ENCODE results near the gene CRKL.
"Not testable (repeated sequence)": the region's sequence is repeated elsewhere in the genome, so short reads cannot be mapped to it uniquely, and the experiment has no call there.

Gene CRKL

GRCh38 chr22:20966883-20967696 is 49.9 kb downstream of the CRKL start, which contains the start of gene AIFM3:
Gene AIFM3 (plus strand): TSS chr22:20967255. CDS start chr22:20967945, 690 bp downstream.
- no peak for DNase-seq (ENCODE audit: low read depth in 3 of 3)

- DNase-seq (ENCODE audit: low read depth in 3 of 3) = no peak
Observed at GRCh38 chr22:20967697-20968211, 50.5 kb downstream of the CRKL start.

- no peak for DNase-seq (ENCODE audit: low read depth in 3 of 3)
Observed at GRCh38 chr22:20968281-20968977, 51.2 kb downstream of the CRKL start.

DNA sequence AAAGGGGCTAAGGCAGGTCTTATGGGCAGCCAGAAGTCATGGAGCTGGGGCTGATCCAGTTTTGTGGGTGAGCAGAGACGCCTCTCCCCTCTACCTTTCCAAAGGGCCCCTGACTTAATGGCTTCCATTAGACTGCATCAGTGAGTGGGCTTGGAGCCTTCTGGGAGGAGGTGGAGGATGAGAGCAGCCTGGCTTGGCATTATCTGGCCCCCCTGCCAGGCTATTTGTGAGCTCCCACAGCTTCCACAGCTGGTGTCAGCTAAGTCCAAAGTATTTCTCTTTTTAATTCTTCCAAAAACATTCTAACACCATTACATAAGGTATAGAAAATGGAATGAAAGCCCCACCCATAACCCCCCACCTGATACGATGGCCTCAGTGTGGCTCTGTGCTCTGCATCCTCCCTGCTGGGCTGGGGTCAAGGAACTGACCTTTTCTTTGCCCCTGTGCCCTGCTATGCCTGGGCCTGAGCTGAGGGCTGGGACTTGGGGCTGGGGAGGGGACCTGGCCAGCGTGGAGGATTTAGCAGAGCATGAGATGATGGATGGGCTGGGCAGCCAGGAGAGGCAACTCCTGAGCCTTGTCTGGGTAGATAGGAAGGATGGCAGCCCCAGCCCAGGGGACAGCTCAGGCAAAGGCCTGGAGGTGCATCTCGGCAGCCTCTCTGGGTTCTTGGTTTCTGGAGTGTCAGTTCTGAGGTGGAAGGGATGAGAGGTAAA is 53.9 kb downstream of the CRKL start:
- DNase-seq (ENCODE audit: low read depth in 3 of 3) = no peak

GRCh38 chr22:20972014-20972694 is 54.9 kb downstream of the CRKL start:
- DNase-seq (ENCODE audit: low read depth in 3 of 3) = not testable (repeated sequence)

GRCh38 chr22:20972933-20973577 is 55.8 kb downstream of the CRKL start:
- DNase-seq (ENCODE audit: low read depth in 3 of 3) = no peak

- DNase-seq (ENCODE audit: low read depth in 3 of 3) = no peak
Observed at GRCh38 chr22:20973634-20974286, 56.6 kb downstream of the CRKL start.

DNA sequence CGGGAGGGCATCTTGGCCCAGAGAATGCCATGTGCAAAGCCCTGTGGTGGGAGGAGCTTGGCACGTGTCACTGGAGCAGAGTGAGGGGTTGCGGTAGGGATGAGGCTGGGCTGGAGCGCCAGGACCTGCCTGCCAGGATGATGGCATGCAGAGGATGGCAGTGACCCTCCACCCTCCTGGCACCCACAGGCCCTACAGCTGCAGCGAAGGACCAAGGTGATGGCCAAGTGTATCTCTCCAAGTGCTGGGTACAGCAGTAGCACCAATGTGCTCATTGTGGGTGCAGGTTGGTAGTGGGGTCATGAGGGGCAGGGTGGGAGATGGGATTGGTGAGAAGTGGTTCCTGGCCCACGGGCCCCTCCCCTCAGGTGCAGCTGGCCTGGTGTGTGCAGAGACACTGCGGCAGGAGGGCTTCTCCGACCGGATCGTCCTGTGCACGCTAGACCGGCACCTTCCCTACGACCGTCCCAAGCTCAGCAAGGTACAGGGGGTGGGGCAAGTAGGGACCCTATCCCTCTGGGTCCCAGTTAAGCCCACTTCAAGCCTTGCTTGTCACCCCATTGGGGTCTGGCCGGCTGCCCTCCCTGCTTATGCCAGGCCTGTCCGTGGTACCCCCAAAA is 57.2 kb downstream of the CRKL start:
- no peak for DNase-seq (ENCODE audit: low read depth in 3 of 3)

DNA sequence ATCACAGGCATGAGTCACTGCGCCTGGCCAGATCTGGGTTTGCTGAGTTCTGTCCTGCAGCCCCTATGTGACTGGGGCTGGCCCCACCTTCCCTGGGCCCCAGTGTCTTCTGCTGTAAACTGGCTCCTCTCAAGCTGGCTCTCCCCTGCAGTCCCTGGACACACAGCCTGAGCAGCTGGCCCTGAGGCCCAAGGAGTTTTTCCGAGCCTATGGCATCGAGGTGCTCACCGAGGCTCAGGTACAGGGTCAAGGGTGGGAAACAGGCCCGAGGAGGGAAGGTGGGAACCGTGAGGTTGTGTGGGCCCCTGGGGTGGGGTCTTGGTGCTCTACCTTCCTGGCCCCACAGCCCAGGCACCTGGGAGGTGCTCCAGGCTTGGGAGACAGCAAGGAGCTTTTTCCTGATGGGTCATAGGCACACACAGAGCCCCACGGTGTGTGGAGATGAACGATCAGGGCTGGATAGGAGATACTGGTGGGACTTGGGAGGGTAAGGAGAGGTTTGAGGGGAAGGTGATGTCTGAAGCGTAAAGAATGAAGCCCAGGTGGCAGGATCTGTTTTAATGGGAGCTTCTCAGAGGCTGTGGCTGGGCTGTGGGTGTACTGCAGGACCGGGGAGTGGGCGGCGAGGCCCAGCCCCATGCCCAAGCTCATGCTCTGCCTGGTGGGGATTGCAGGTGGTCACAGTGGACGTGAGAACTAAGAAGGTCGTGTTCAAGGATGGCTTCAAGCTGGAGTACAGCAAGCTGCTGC is 58.5 kb downstream of the CRKL start:
- DNase-seq (ENCODE audit: low read depth in 3 of 3) = no peak

GRCh38 chr22:20976291-20976877 is 59.2 kb downstream of the CRKL start:
- no peak for DNase-seq (ENCODE audit: low read depth in 3 of 3)

GRCh38 chr22:20977019-20977418 is 59.8 kb downstream of the CRKL start:
- no peak for DNase-seq (ENCODE audit: low read depth in 3 of 3)

- no peak for DNase-seq (ENCODE audit: low read depth in 3 of 3)
Observed at GRCh38 chr22:20977516-20978170, 60.4 kb downstream of the CRKL start.

- no peak for DNase-seq (ENCODE audit: low read depth in 3 of 3)
Observed at GRCh38 chr22:20978419-20978818, 61.2 kb downstream of the CRKL start.

DNA sequence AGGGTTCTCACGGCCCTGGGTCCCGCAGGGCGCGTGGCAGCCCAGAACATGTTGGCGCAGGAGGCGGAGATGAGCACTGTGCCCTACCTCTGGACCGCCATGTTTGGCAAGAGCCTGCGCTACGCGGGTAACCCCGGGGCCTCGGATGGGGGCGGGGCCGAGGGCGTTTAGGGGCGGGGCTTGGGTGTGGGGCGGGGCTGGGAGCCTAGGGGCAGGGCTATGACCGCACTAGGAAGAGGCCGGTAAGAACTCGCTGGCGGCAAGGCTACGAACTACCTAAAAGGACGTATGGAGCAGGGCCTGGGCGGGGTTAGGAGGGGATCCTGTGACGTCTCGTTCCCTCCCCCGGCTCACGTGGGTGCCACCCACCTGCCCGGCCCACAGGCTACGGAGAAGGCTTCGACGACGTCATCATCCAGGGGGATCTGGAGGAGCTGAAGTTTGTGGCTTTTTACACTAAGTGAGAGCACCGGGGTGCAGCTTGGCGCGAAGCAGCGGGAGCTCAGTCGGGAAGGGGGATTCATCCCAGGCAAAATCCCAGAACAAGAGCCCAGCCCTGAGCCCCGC is 62.1 kb downstream of the CRKL start:
- DNase-seq (ENCODE audit: low read depth in 3 of 3) = peak; percentile 27 to 76 (median 45)

DNA sequence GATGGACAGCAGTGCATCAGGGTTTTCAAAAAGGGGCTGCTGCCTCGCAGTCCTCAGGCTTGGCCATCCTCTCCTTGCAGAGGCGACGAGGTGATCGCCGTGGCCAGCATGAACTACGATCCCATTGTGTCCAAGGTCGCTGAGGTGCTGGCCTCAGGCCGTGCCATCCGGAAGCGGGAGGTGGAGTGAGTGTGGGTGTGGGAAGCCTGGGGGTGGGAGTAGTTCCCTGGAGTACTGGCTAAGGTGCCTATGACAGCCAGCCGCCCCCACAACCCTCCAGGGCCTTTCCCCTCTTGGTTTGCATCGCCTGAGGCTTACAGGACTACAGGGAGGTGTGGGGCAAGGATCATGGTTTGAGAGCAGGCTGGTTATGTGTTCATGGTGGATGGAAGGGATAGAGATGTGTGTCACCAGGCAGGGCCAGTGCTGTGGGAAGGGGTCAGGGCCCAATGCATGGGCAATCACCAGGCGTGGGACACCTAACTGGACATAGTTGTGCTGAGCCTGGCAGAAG is 62.8 kb downstream of the CRKL start:
- no peak for DNase-seq (ENCODE audit: low read depth in 3 of 3)

DNA sequence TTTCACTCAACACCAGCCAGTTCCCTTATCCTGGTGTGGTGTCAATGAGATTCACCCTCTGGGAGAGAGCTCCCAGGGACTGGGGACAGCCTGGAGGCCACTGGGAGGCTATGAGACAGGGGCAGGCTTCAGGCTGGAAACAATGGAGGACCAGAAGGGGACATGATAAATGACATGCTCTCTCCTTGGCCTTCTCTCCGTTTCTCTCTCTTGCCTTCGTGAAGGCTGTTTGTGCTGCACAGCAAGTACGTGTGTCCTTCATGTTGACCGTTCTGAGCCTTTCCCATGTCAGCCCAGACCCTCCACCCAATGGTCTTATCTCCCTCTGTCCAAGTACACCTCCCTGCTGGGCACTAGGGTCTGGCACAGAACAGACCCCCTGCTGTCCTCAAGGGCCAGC is 63.3 kb downstream of the CRKL start:
- DNase-seq (ENCODE audit: low read depth in 3 of 3) = no peak

DNA sequence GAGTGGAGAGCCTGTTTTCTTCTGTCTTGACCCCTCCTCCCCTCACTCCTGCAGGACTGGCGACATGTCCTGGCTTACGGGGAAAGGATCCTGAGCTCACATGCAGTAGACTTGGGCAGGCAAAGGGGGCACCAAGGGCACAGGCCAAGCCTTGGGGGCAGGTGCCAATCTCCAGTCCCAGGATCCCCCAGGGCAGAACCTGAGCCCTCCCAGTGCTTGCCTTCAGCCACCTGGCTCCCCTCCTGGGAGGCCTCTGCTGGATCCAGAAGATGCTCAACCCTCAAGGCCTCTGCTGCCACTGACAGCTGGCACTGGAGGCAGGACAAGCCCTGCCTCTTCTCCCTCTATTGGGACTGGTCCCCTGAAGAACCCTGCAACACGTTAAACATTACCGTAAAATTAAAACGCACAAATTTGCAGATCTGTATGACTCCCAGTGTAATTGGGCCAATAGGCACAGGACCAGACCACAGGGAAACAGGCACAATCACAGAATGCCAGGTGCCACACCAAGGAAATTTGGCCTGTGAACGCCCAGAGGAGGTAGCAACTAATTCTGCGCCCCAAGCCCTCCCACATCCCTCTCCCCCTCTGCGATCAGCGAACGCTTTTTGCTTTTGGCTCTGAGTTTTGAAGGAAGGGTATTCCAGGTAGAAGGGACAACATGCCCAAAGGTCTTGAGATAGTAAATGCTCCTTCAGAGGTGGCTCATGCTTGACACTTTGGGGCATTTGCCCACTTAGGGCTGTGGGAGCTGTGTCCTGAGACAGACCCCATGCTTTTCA is 63.9 kb downstream of the CRKL start:
- no peak for DNase-seq (ENCODE audit: low read depth in 3 of 3)

Data from stimulated activated CD4-positive, alpha-beta T cell treated with anti-CD3 and anti-CD28 coated beads, TNF-alpha, amount 100 ng/mL, for 24 hours (primary cell).